ENCODE data around the gene SVOP.

DNA sequence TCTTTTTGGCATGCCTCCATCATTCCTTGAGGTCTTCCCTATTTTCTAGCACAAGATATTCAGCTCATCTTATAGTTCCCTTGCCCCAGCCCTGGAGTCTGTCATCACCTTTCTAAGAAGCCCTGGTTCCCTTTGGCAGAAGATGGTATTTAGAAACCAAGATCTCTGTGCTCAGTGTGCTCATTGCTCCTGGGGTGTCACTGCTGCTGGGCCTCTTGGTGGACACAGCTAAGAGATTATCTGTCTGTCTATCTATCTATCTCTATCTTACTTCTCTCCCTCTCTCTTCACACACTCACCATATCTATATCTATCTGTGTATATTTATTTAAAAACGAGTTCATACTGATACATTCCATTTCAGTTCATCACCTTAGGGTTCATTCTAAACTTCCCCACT lies 73.8 kb downstream of the SVOP start:
- no peak for TF ChIP-seq POLR2AphosphoS5 (IDR thresholded peaks at IDR 0.05)
- TF ChIP-seq, protein P1, sequence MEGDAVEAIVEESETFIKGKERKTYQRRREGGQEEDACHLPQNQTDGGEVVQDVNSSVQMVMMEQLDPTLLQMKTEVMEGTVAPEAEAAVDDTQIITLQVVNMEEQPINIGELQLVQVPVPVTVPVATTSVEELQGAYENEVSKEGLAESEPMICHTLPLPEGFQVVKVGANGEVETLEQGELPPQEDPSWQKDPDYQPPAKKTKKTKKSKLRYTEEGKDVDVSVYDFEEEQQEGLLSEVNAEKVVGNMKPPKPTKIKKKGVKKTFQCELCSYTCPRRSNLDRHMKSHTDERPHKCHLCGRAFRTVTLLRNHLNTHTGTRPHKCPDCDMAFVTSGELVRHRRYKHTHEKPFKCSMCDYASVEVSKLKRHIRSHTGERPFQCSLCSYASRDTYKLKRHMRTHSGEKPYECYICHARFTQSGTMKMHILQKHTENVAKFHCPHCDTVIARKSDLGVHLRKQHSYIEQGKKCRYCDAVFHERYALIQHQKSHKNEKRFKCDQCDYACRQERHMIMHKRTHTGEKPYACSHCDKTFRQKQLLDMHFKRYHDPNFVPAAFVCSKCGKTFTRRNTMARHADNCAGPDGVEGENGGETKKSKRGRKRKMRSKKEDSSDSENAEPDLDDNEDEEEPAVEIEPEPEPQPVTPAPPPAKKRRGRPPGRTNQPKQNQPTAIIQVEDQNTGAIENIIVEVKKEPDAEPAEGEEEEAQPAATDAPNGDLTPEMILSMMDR (IDR thresholded peaks at IDR 0.05): no peak
- no peak for TF ChIP-seq POLR2A (IDR thresholded peaks at IDR 0.05; ENCODE audit: low read depth)
- no peak for TF ChIP-seq EP300 (IDR thresholded peaks at IDR 0.05)
